H1 (cell line): Measurements from ENCODE around the gene TAS1R3. TPM values are rescaled to one million over a fixed set of nuclear protein-coding genes. Genes with fewer than 3 reads are reported as not detected.

ENCODE experiments used
- CTCF ChIA-PET: fragments of 300-600 bp; sonication (Branson Sonifier 250); formaldehyde crosslinking; loops from one replicate; lab custom pipeline; 2021; ENCODE audit not compliant: partially characterized antibody; lab: Charles Lee
- POLR2A ChIA-PET: fragments of 300-600 bp; sonication (Branson Sonifier 250); formaldehyde crosslinking; loops from one replicate; lab custom pipeline; 2021; ENCODE audit warnings: inconsistent platforms; ENCODE audit not compliant: partially characterized antibody; lab: Charles Lee
- DNase-seq, 2 experiments: peaks; one replicate each; pipeline versions ENCODE4 v3.0.0 to v3.0.0-alpha.2; 2010 to 2022; ENCODE audit warnings: low spot score in 2 of 2, low read depth in 1 of 2, mixed read lengths in 1 of 2
- FAIRE-seq: peaks from 2 replicates; lab custom pipeline; 2011; peaks lifted over from hg19 to GRCh38; lab: Jason Lieb, UNC
- H2AFZ ChIP-seq: 2 replicates; pipeline ENCODE4 v1.8.1; 2012; ENCODE audit warnings: low read length, inconsistent platforms
- H2AK5ac ChIP-seq: 2 replicates; pipeline ENCODE4 v1.6.1; 2013; ENCODE audit warnings: low read depth, low read length
- H2BK120ac ChIP-seq: replicated peaks from 2 replicates; pipeline ENCODE3; 2013; ENCODE audit warnings: low read depth, low read length, inconsistent platforms
- H2BK12ac ChIP-seq: 2 replicates; pipeline ENCODE4 v1.6.1; 2013; ENCODE audit warnings: low read depth, low read length
- H2BK15ac ChIP-seq: 2 replicates; pipeline ENCODE4 v1.6.1; 2013; ENCODE audit warnings: low read length
- H2BK20ac ChIP-seq: 2 replicates; pipeline ENCODE4 v1.6.1; 2013; ENCODE audit warnings: low read length
- H2BK5ac ChIP-seq: 2 replicates; pipeline ENCODE4 v1.6.1; 2013; ENCODE audit warnings: low read depth, low read length
- H3K14ac ChIP-seq: 2 replicates; pipeline ENCODE4 v1.6.1; 2013; ENCODE audit warnings: inconsistent platforms; ENCODE audit not compliant: insufficient read length
- H3K18ac ChIP-seq: 2 replicates; pipeline ENCODE4 v1.6.1; 2013; ENCODE audit warnings: low read length; ENCODE audit errors: extremely low read depth
- H3K23ac ChIP-seq: 2 replicates; pipeline ENCODE4 v1.6.1; 2013; ENCODE audit warnings: inconsistent platforms; ENCODE audit not compliant: insufficient read length
- H3K23me2 ChIP-seq: 2 replicates; pipeline ENCODE4 v1.6.1; 2013; ENCODE audit warnings: low read depth, low read length
- H3K27ac ChIP-seq: 2 replicates; pipeline ENCODE4 v1.6.1; 2011; ENCODE audit warnings: low read depth, low read length, inconsistent platforms
- H3K27me3 ChIP-seq, 4 experiments: replicated peaks in 1 of 4; 1 replicate in 1 of 4; 2 replicates in 3 of 4; pipeline versions ENCODE4 v1.6.1 to v1.8.1; 2011 to 2013; ENCODE audit warnings: low read length in 3 of 4, mild to moderate bottlenecking in 3 of 4, inconsistent platforms in 2 of 4, mixed read lengths in 2 of 4, moderate library complexity in 1 of 4; ENCODE audit not compliant: control insufficient read depth in 3 of 4, insufficient read depth in 3 of 4; ENCODE audit errors: extremely low read depth in 1 of 4
- H3K36me3 ChIP-seq, 4 experiments: 2 replicates each; pipeline versions ENCODE4 v1.6.1 to v1.8.1; 2011 to 2013; ENCODE audit warnings: mild to moderate bottlenecking in 4 of 4, low read length in 3 of 4, moderate library complexity in 2 of 4, control low read depth in 1 of 4, inconsistent platforms in 1 of 4; ENCODE audit not compliant: insufficient read depth in 4 of 4, control insufficient read depth in 2 of 4
- H3K4ac ChIP-seq: replicated peaks from 2 replicates; pipeline ENCODE3; 2013; ENCODE audit warnings: low read length, low read depth, mixed read lengths, inconsistent platforms; ENCODE audit not compliant: insufficient read length
- H3K4me1 ChIP-seq, 4 experiments: replicated peaks in 1 of 4; 1 replicate in 1 of 4; 2 replicates in 3 of 4; pipeline versions ENCODE4 v1.6.1 to v1.8.1; 2011 to 2013; ENCODE audit warnings: low read length in 3 of 4, inconsistent platforms in 2 of 4, mixed read lengths in 1 of 4; ENCODE audit not compliant: insufficient read depth in 4 of 4, control insufficient read depth in 3 of 4
- H3K4me2 ChIP-seq, 2 experiments: 2 replicates each; pipeline versions ENCODE4 v1.6.1 to v1.8.1; 2011 to 2013; ENCODE audit warnings: low read depth in 2 of 2, low read length in 2 of 2, control low read depth in 1 of 2, inconsistent platforms in 1 of 2, mild to moderate bottlenecking in 1 of 2; ENCODE audit not compliant: insufficient read depth in 1 of 2
- H3K4me3 ChIP-seq, 4 experiments: fragments of 200-600, 300-600 bp in 1 of 4; sonication (generic), shearing (Covaris generic), sonication (Bioruptor Twin) in 1 of 4; 2 replicates each; pipeline versions ENCODE4 v1.5.1 to v1.8.1; 2011 to 2016; ENCODE audit warnings: low read length in 4 of 4, low read depth in 3 of 4, control low read depth in 2 of 4, inconsistent platforms in 2 of 4, mild to moderate bottlenecking in 2 of 4, mixed read lengths in 1 of 4, moderate library complexity in 1 of 4; ENCODE audit not compliant: insufficient read depth in 2 of 4; ENCODE audit errors: extremely low read depth in 1 of 4
- H3K56ac ChIP-seq: replicated peaks from 2 replicates; pipeline ENCODE3; 2013; ENCODE audit warnings: low read depth, mild to moderate bottlenecking, mixed read lengths, low read length, inconsistent platforms; ENCODE audit not compliant: insufficient read length
- H3K79me1 ChIP-seq: 2 replicates; pipeline ENCODE4 v1.6.1; 2013; ENCODE audit warnings: low read depth, low read length, control low read depth
- H3K79me2 ChIP-seq, 2 experiments: 2 replicates each; pipeline versions ENCODE4 v1.6.1 to v1.8.1; 2012 to 2013; ENCODE audit warnings: low read length in 2 of 2, mild to moderate bottlenecking in 2 of 2, inconsistent platforms in 1 of 2; ENCODE audit not compliant: insufficient read depth in 2 of 2, control insufficient read depth in 1 of 2
- H3K9ac ChIP-seq, 4 experiments: replicated peaks in 1 of 4; 1 replicate in 1 of 4; 2 replicates in 3 of 4; pipeline versions ENCODE4 v1.6.1 to v1.8.1; 2011 to 2013; ENCODE audit warnings: low read depth in 3 of 4, low read length in 3 of 4, control low read depth in 2 of 4, mild to moderate bottlenecking in 2 of 4, moderate library complexity in 2 of 4, inconsistent platforms in 1 of 4; ENCODE audit errors: extremely low read depth in 1 of 4
- H3K9me3 ChIP-seq, 2 experiments: 2 replicates each; pipeline versions ENCODE4 v1.6.1 to v1.8.1; 2012 to 2013; ENCODE audit warnings: mild to moderate bottlenecking in 2 of 2, moderate library complexity in 2 of 2, control low read depth in 1 of 2, inconsistent platforms in 1 of 2, low read depth in 1 of 2, low read length in 1 of 2, mixed read lengths in 1 of 2; ENCODE audit not compliant: insufficient read depth in 2 of 2
- H4K20me1 ChIP-seq, 2 experiments: replicated peaks in 1 of 2; 2 replicates each; pipeline versions ENCODE3 to v1.8.1; 2011 to 2013; ENCODE audit warnings: inconsistent platforms in 2 of 2, low read length in 2 of 2, mild to moderate bottlenecking in 1 of 2; ENCODE audit not compliant: insufficient read depth in 2 of 2, control insufficient read depth in 1 of 2
- H4K5ac ChIP-seq: 2 replicates; pipeline ENCODE4 v1.6.1; 2013; ENCODE audit warnings: low read length, low read depth, mixed read lengths, inconsistent platforms; ENCODE audit not compliant: insufficient read length
- H4K8ac ChIP-seq: 2 replicates; pipeline ENCODE4 v1.8.0; 2013; ENCODE audit warnings: mild to moderate bottlenecking, moderate library complexity, low read length, inconsistent platforms; ENCODE audit not compliant: insufficient read depth; ENCODE audit errors: extremely low read depth
- H4K91ac ChIP-seq: replicated peaks from 2 replicates; pipeline ENCODE3; 2013; ENCODE audit warnings: low read length, mixed read lengths, inconsistent platforms; ENCODE audit not compliant: insufficient read length
- EZH2 ChIP-seq: fragments of 200-600 bp; sonication (generic); IDR thresholded peaks from 2 replicates; pipeline ENCODE4 v1.7.1; 2012; ENCODE audit warnings: low read depth, mild to moderate bottlenecking, moderate library complexity, low read length, inconsistent platforms; ENCODE audit not compliant: severe bottlenecking
- NANOG ChIP-seq: IDR thresholded peaks from 2 replicates; pipeline ENCODE4 v1.6.1; 2011; ENCODE audit warnings: low read length, low read depth, mild to moderate bottlenecking, inconsistent platforms; ENCODE audit not compliant: insufficient read depth, poor library complexity, severe bottlenecking
- RBBP5 ChIP-seq: IDR thresholded peaks from 2 replicates; pipeline ENCODE4 v1.7.1; 2012; ENCODE audit warnings: low read depth, mild to moderate bottlenecking, inconsistent platforms, low read length, moderate library complexity, borderline replicate concordance
- SUZ12 ChIP-seq: fragments of 200-600 bp; sonication (generic); IDR thresholded peaks from 2 replicates; pipeline ENCODE4 v1.6.1; 2012; ENCODE audit warnings: mild to moderate bottlenecking, inconsistent platforms, low read length, moderate library complexity, mixed read lengths
- TAF1 ChIP-seq: IDR thresholded peaks from 2 replicates; pipeline ENCODE4 v1.6.1; 2011; ENCODE audit warnings: mild to moderate bottlenecking, low read depth, low read length
- WGBS, 2 experiments: shearing (Covaris generic) in 1 of 2; methylation state at CpG; one replicate each; pipeline versions ENCODE4 v1.1.6 to v1.1.7; 2013 to 2015; ENCODE audit warnings: low lambda C conversion rate in 2 of 2, mixed read lengths in 2 of 2, inconsistent platforms in 1 of 2, low coverage in 1 of 2, missing lambda C conversion rate in 1 of 2; ENCODE audit not compliant: insufficient replicate concordance in 2 of 2, insufficient coverage in 1 of 2, insufficient read length in 1 of 2; ENCODE audit errors: extremely low coverage in 1 of 2, missing lambda C conversion rate in 1 of 2; 5-methylcytosine and 5-hydroxymethylcytosine counted together
- polyA plus RNA-seq, 7 experiments: library from polyadenylated mRNA; depleted of rRNA in 3 of 7; stranded (reverse) in 5 of 7; unstranded in 2 of 7; fragments of >200 nt in 5 of 7; fragments of 200-250 nt in 2 of 7; gene quantifications; 1 replicate in 5 of 7; 2 replicates in 1 of 7; 4 replicates in 1 of 7; pipeline versions ENCODE4 v1.2.1 to v1.2.3, GENCODE V29; 2011 to 2013; ENCODE audit warnings: missing spikeins in 2 of 7, mixed read lengths in 2 of 7
- total RNA-seq: library from RNA; stranded (reverse); fragmentation: NEBNext Ultra II Directional; extraction: Animal tissue kit (Norgen Biotek cat#: 25700); gene quantifications from 2 replicates; pipeline ENCODE4 v1.2.1, GENCODE V29; 2021

Gene TAS1R3
- total and polyA plus RNA-seq, 2 of the 8 experiments (the other 6 are each of a cell fraction or from before 2014, with no cell fraction given) = 0.03 to 0.19 TPM

DNA sequence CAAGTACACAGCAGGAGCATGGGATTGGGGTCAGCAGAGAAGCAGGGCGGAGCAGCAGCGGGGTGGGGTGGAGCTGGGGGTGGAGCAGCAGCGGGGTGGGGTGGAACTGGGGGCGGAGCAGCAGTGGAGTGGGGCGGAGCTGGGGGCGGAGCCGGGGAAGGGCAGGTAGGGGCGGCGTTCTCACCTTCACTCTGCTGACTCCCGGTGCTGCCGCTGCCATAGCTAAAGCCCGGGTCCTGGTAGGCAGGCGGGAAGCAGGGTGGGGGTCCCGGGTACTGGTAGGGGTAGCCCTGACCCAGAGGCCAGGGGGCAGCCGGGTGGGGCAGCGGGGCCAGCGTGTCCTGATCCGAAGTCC is 6.7 kb downstream of the TAS1R3 start:
- FAIRE-seq = no peak
- Histone ChIP-seq H2BK12ac (no peak overlapping the region), H4K20me1 (peaks cover 14 to 32% of the 10 kb centered on the region in 2 experiments), H2BK5ac (no peak overlapping the region), H3K18ac (no peak overlapping the region), H3K27me3 (no peaks in the 10 kb centered on the region; a peak in 1 of 7 replicates), H3K9ac (no peak overlapping the region), H2BK20ac (no peak overlapping the region), H4K5ac (no peak overlapping the region), H3K23me2 (no peaks in the 10 kb centered on the region; the same call in 1 of the 2 replicates), H2AFZ (no peak overlapping the region), H2BK15ac (no peak overlapping the region), H3K79me2 (no peaks in the 10 kb centered on the region), H3K9me3 (peaks cover 0 to 5% of the 10 kb centered on the region in 2 experiments; a peak in 1 of 4 replicates), H3K36me3 (peaks cover 2 to 44% (median 15%) of the 10 kb centered on the region in 4 experiments; a peak in 7 of 8 replicates), H2AK5ac (no peak overlapping the region), H3K27ac (no peak overlapping the region), H3K79me1 (peaks cover 12% of the 10 kb centered on the region), H3K4me3 (no peak overlapping the region), H3K14ac (no peak overlapping the region), H3K4ac (no peak overlapping the region), H3K4me1 (no peaks in the 10 kb centered on the region; a peak in 1 of 7 replicates), H2BK120ac (no peak overlapping the region), H4K91ac (no peak overlapping the region), H4K8ac (no peak overlapping the region), H3K23ac (no peak overlapping the region), H3K4me2 (no peak overlapping the region), H3K56ac (no peak overlapping the region)
- DNase-seq = peak in 1 of 2 experiments; percentile 87
- 59% methylated on average over 6 of the region's 18 CpGs; no CpG with 5 or more reads in 1 of the 2 experiments for WGBS, 2 experiments
- TF ChIP-seq RBBP5 (no peak), TAF1 (0 out of 2 replicates have a peak, but pooled peaks have one; percentile 8), EZH2 (no peak), SUZ12 (no peak), NANOG (no peak)
- ChIA-PET POLR2A (interaction anchor here (0.9 to 9.0 kb wide), 4 partner anchors 11 to 74 kb away, joined by 3 to 134 read pairs (median 15); no protein-coding TSS in a partner anchor), CTCF (interaction anchor here (0.6 to 3.2 kb wide), 7 partner anchors 8 to 66 kb away, joined by 3 to 13 read pairs (median 4); no protein-coding TSS in a partner anchor)
